ENCODE measurements around the gene POLR2E.

The POLR2E gene

GRCh38 chr19:1091544-1092175 lies 3.5 kb downstream of the POLR2E start:
- no peaks in the 10 kb centered on the region for H3K9me3 ChIP-seq
- H3K36me3 ChIP-seq: peaks cover 51% of the 10 kb centered on the region
- H3K27me3 ChIP-seq: no peaks in the 10 kb centered on the region
- H3K4me1 ChIP-seq: peaks cover 4% of the 10 kb centered on the region
- TF ChIP-seq, protein P1, sequence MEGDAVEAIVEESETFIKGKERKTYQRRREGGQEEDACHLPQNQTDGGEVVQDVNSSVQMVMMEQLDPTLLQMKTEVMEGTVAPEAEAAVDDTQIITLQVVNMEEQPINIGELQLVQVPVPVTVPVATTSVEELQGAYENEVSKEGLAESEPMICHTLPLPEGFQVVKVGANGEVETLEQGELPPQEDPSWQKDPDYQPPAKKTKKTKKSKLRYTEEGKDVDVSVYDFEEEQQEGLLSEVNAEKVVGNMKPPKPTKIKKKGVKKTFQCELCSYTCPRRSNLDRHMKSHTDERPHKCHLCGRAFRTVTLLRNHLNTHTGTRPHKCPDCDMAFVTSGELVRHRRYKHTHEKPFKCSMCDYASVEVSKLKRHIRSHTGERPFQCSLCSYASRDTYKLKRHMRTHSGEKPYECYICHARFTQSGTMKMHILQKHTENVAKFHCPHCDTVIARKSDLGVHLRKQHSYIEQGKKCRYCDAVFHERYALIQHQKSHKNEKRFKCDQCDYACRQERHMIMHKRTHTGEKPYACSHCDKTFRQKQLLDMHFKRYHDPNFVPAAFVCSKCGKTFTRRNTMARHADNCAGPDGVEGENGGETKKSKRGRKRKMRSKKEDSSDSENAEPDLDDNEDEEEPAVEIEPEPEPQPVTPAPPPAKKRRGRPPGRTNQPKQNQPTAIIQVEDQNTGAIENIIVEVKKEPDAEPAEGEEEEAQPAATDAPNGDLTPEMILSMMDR (IDR thresholded peaks at IDR 0.05; ENCODE audit: low read depth, low read length): no peak
- no peak overlapping the region for H3K4me3 ChIP-seq (ENCODE audit: low read depth, low read length)
- DNase-seq: no peak

- Histone ChIP-seq H3K9me3 (no peaks in the 10 kb centered on the region), H3K27me3 (no peaks in the 10 kb centered on the region), H3K4me3 (ENCODE audit: low read depth, low read length) (no peak overlapping the region), H3K4me1 (peaks cover 4% of the 10 kb centered on the region), H3K36me3 (peaks cover 51% of the 10 kb centered on the region)
- TF ChIP-seq, protein P1 (IDR thresholded peaks at IDR 0.05; ENCODE audit: low read depth, low read length): no peak
- DNase-seq: peak; percentile 6
These were observed 4.2 kb downstream of the POLR2E start for GRCh38 chr19:1090731-1091543.

DNA sequence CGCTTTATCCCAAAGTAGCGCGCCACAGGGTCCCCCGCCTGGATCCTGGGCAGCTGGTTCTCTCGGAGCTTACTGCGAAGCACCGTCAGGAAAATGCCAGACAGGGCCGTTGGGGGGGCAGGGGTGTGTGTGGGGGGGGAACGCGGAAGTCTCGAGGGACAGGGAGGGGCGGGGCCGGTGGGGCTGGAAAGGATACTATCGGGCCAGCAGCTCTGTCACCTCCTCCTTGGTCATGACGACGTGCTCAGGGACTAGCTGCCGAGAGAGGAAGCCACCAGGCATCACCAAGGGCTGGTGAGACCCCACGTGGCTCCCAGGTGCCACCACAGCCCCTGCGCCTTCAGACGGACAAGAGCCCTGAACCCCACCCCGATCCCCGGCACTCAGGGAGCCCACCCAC lies 5.3 kb downstream of the POLR2E start:
- DNase-seq: no peak
- TF ChIP-seq, protein P1 (IDR thresholded peaks at IDR 0.05; ENCODE audit: low read depth, low read length): no peak
- no peaks in the 10 kb centered on the region for H3K9me3 ChIP-seq
- peaks cover 51% of the 10 kb centered on the region for H3K36me3 ChIP-seq
- peaks cover 7% of the 10 kb centered on the region for H3K27me3 ChIP-seq
- no peak overlapping the region for H3K4me3 ChIP-seq (ENCODE audit: low read depth, low read length)
- peaks cover 4% of the 10 kb centered on the region for H3K4me1 ChIP-seq

- Histone ChIP-seq H3K36me3 (peaks cover 50% of the 10 kb centered on the region), H3K4me1 (peaks cover 4% of the 10 kb centered on the region), H3K4me3 (ENCODE audit: low read depth, low read length) (no peak overlapping the region), H3K9me3 (no peaks in the 10 kb centered on the region), H3K27me3 (peaks cover 14% of the 10 kb centered on the region)
- DNase-seq: no peak
- TF ChIP-seq, protein P1 (IDR thresholded peaks at IDR 0.05; ENCODE audit: low read depth, low read length): no peak
These were observed 5.9 kb downstream of the POLR2E start for GRCh38 chr19:1089126-1089771.

- Histone ChIP-seq H3K27me3 (peaks cover 17% of the 10 kb centered on the region), H3K36me3 (peaks cover 43% of the 10 kb centered on the region), H3K4me1 (no peaks in the 10 kb centered on the region; the same call in 1 of the 2 replicates), H3K4me3 (ENCODE audit: low read depth, low read length) (no peak overlapping the region), H3K9me3 (no peaks in the 10 kb centered on the region)
- TF ChIP-seq, protein P1 (IDR thresholded peaks at IDR 0.05; ENCODE audit: low read depth, low read length): no peak
- no peak for DNase-seq
These were observed 6.7 kb downstream of the POLR2E start for GRCh38 chr19:1088416-1089010.
